HG02840 (cell line): ENCODE measurements around the gene SNTA1.
"Not testable (repeated sequence)": the region's sequence is repeated elsewhere in the genome, so short reads cannot be mapped to it uniquely, and the experiment has no call there.

Source experiments
- ATAC-seq: cut with Tn5 transposase; IDR thresholded peaks from one replicate; pipeline ENCODE4 v1.9.1; 2021; ENCODE audit warnings: mild to moderate bottlenecking, moderate library complexity, moderate number of reproducible peaks; ENCODE audit not compliant: unreplicated experiment, low FRiP score

SNTA1 gene

DNA sequence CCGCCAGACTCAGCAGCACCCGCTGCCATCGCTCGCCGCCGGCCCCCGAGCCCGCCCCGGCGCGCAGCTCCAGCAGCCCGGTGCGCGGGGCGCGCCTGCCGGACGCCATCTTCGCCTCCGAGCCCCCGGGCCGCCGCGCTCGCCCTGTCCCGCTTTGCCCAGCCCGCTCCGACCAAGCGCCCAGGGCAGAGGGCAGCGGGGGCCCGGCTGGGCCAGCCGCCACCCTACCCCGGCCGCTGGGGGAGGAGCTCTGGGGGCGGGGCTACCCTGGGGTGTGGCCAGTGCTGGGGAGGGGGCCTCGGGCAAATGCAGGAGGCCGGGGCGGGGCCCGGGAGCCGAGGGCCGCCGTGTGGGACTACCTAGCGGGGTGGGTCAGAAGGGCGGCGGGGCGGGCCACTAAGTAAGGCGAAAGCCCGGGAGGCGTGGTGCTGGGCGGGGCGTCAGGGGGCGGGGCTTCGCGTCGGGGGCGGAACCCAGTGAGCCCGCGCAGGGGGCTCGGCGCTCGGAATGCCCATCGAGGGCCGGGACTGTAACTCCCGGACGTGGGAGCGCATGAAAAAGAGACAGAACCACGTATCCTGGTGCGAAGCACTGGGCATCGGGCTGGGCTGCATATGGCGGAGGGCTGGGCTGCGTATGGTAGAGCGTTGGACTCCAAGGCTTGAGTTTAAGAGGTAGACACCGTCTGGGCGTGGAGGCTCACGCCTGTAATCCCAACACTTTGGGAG is at the start of gene SNTA1:
Gene SNTA1, minus strand, starts transcription at position 252 of the 728 bp plus-strand sequence. Its CDS starts 143 bp downstream, at position 109.
- peak; percentile 57 for ATAC-seq

DNA sequence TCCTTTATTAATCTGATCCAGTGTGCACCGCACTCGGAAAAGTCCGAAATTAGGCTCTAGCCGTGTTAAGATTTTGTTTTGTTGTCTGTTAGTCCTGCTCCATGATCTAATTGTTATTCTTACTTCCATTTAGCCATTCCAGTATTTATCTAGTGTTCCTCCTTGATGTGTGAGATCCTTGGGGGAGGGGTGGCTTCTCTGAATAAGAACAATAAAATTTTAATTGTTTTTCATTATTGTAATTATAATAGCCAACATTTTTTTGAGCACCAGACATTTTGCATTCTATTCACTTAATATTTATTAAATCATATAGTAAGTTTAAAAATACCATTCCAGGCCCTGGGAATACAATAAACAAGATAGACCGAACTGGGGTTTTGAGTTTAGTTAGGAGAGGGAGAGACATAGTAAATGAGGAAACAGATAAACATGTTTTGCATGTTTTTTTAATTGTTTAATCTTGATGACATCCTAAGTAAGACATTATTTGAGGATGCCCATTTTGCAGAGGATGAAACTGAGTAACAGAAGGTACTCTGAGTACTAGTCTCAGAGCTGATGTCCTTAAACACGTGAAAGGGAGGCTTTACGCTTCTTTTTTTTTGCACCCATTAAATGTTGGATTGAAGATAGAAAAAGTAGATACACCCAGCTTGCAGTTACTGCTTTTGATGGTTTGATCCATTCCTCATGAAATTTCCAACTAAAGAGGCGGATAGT is 47.5 kb upstream of the SNTA1 start:
- ATAC-seq: no peak

DNA sequence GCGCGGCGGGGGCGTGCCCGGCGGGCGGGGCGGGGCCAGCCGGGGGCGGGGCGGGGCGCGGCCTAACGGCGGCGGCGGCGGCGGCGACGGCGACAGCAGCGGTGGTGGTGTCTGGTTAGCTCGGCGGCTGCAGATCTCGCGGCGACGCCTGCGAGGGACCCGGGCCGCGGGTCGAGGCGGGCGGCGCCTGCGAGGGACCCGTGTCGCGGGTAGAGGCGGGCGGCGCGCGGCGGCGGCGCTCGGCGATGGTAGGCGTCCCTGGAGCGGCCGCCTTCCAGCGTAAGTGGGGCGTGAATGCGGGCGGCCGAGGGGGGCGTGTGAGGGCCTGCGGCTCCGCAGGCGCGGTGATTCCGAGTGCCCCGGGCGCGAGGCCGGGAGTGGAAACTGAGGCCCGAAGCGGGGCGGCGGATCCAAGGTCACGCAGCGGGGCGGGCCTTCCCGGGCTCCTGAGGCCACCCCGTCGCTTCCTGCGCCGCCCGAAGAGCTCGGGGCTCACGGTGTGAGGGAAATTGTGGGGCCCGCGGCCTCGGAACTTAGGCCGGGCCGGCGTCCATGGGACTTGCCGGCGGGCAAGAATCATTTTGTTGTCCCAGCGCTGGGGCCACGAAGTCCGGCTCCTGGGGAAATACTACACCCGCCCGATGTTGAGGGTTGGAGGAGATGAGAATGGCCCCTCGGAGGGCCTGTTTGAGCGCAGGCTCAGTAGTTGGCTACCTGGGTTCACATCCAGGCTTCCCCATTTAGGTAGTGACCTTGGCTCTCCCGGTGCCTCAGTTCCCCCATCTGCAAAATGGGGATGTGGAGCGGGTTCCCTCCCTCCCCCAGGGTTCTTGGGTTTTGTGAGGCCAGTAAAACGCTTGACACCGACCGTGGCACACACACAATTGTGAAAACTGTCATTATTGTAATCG is 46.7 kb upstream of the SNTA1 start, which contains the start of gene CBFA2T2:
Gene CBFA2T2, plus strand, starts transcription at position 74 of the 911 bp plus-strand sequence. Its CDS starts 172 bp downstream, at position 246.
- ATAC-seq: peak; percentile 43

DNA sequence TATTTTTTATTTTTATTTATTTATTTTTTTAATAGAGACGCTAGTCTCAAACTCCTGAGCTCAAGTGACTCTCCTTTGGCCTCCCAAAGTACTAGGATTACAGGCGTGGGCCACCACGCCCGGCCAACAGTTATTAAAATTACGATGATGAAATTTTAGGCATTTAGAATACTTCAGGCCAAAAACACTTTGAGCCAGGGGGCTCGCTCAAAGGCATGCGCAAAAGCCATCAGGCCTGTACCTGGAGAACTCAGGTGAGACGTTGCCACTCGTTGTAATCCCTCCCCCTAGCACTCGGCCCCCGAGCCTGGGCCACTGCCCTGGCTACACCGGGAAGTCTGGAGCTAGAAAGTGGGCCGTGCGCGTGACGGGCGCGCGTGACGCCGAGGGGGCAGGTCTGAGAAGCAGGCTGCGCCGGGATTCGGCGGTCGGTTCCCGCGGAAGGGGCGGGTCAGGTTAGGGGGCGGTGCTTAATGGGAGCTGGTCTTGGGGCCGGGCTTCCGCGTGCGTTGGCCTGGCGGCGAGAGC is 46.0 kb upstream of the SNTA1 start:
- ATAC-seq: peak; percentile 94

DNA sequence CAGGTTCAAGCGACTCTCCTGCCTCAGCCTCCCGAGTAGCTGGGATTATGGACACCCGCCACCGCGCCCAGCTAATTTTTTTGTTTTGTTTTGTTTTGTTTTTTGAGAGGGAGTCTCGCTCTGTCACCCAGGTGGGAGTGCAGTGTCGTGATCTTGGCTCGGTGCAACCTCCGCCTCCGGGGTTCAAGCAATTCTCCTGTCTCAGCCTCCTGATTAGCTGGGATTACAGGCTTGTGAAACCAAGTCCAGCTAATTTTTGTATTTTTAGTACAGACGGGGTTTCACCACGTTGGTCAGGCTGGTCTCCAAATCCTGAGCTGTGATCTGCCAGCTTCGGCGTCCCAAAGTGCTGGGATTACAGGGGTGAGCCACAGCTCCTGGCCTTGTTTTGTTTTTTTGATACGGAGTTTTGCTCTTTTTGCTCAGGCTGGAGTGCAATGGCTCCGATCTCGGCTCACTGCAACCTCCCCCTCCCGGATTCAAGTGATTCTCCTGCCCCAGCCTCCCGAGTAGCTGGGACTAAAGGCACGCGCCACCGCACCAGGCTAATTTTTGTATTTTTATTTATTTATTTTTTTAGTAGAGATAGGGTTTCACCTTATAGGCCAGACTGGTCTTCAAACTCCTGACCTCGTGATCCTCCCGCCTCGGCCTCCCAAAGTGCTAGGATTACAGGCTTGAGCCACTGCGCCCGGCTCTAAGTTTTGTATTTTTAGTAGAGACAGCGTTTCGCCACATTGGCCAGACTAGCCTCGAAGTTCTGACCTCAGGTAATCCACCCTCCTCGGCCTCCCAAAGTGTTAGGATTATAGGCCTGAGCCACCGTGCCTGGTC is 45.3 kb upstream of the SNTA1 start:
- not testable (repeated sequence) for ATAC-seq

DNA sequence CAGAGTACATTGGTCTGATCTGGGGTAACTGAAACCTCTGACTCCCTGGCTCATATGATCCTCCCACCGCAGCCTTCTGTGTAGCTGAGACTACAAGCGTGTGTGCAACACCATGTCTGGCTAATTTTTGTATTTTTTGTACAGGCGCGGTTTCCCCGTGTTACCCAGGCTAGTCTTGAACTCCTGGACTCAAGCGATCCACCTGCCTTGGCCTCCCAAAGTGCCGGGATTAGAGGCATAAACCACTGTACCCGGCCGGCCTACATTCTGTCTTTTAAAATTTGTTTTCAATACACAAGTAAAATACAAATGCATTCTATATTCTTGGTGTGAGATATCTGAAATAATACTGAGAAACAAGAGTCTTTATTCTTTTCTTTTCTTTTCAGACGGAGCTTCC is 44.6 kb upstream of the SNTA1 start:
- no peak for ATAC-seq

DNA sequence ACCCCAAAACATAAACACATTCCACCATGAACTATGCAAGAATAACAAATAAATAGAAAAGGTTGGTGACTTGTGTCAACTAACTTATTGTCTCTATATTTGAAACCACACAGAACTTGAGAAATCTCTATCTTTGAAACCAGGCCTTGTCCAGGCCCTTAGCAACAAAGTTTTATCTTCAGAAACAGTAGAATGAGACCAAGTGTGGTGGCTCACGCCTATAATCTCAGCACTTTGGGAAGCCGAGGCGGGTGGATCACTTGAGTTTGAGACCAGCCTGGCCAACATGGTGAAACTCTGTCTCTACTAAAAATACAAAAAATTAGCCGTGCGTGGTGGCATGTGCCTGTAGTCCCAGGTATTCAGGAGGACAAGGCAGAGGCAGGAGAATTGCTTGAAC is 39.6 kb upstream of the SNTA1 start:
- not testable (repeated sequence) for ATAC-seq

DNA sequence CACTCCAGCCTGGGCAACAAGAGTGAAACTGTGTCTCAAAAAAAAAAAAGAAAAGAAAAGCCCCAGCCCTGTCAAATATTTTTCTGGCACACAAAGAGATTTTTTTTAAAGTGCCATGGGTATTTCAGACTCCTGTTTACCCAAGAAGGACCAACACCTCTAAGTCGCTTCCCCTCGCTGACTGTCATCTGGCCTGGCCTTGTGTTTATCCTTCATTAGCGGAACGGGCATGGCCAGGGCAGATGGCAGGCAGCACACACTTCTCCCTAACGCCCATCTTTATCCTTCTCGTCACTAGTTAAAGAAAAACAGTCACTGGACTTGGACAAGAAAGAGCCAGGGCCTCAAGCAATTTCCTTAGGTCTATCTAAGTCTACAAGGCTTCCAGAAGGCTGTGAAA is 39.0 kb upstream of the SNTA1 start:
- ATAC-seq: no peak

DNA sequence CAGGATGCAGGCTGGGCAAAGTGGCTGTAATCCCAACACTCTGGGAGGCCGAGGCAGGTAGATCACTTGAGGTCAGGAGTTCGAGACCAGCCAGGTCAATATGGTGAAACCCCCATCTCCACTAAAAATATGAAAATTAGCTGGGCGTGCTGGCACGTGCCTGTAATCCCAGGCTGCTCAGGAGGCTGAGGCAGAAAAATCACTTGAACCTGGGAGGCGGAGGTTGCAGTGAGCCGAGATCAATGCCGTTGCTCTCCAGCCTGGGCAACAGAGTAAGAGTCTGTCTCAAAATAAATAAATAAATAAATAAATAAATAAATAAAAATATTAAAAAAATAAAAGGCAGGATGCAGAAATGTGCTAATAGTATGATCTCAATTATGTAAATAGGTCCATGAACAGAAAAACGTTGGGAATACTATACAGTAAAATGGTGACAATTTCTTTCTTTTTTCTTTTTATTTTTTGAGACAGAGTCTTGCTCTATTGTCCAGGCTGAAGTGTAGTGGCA is 37.9 kb upstream of the SNTA1 start:
- no peak for ATAC-seq

DNA sequence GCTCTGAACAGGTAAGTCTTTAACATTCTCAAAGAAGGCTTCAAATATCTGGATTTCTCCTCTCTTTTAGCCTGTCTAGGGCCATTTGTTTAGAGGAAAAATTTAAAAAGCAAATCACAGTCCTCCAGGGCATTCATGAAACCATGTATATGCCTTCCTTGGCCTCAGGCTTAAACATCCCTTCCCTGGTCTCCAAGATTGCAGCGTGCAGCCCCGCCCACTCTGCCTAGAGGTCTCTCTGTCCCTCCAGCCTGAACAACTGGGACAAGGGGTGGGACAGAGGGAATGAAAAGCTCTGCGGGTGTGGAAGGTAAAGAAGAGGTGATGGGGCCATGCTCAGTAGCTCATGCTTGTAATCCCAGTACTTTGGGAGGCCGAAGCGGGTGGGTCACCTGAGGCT is 36.5 kb upstream of the SNTA1 start:
- no peak for ATAC-seq

DNA sequence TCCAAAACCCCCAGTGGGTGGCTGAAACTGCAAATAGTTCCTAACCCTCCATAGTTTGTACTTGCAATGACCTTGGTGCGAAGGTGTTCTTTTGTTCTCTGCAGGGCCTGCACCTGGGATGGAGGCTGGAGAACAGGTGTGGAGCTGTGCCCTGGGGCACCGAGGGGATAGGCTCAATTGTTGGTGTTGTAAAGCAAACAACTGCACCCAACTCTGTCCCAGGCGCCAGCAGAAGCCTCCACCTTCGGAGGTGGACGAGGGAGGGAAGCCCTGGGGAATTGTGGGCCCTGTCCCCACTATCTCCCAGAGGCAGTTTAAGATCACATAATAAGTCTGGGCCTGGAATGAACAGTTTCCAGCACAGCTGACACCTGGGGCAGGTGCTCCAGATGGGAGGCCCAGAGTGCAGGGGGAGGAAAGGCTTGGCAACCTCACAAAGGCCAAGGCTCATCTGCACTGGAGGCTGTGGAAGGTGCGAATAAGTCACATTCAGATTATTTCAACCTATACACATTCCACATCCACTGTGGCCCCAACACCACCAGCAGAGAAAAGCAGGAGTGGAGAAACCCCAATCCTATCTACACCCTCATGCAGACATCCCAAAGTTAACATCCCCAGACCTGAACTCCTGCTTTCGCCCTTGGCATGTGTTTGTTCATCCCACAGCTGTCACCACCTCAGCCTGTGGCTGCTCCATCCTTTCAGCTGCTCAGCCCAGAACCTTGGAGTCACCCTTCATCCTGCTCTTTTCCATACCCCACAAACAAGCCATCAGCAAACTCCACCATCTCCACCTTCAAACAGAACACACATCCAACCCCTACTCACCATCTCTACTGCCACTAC is 34.0 kb upstream of the SNTA1 start:
- no peak for ATAC-seq

DNA sequence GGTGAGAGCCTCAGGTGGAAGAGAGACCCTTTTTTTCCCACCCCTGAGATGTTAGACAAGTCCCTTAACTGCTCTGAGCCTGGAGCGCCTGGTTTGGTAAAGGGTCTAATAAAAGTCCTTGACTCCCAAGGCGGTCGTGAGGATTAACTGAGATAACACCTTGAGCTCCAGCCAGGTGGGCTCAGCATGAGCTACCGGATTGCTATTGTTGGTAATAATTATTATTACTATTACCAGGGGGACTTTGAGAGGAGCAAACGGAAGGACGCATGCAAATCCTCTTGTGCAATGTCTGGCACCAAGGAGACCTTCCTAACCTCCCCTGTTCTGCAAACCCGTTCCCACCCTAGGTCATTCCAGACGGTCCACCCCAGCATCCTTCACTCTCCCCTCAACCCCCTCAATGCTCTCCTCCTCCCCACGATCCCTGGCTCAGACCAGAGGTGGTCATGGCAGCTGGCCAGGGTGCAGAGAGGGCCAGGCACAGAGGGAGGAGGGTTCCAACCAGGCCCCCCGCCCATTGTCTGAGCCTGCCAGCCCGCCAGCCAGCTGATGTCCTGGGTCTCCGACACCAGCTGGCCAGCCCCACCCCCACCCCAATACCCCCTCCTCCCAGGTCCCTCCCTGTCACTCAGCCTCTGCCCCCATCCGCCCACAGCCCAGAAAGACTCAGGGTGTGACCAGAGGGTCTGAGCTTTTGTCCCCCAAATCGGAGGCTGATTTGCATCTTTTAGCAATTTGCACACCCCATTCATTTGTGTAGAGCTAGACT is 32.0 kb upstream of the SNTA1 start:
- ATAC-seq: no peak

DNA sequence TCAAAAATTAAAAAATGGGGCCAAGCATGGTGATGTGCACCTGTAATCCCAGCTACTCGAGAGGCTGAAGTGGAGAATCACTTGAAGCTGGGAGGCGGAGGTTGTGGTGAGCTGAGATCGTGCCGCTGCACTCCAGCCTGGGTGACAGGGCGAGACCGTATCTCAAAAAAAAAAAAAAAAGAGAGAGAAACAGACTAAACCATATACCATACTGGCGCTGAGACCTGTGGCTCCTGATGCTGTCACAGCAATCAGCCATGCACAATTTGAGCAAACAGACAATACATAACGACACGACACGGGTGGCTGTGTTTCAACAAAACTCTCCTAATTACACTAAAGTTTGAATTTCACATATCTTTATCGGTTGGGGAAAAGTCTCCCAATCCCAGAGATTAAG is 31.4 kb upstream of the SNTA1 start:
- no peak for ATAC-seq

DNA sequence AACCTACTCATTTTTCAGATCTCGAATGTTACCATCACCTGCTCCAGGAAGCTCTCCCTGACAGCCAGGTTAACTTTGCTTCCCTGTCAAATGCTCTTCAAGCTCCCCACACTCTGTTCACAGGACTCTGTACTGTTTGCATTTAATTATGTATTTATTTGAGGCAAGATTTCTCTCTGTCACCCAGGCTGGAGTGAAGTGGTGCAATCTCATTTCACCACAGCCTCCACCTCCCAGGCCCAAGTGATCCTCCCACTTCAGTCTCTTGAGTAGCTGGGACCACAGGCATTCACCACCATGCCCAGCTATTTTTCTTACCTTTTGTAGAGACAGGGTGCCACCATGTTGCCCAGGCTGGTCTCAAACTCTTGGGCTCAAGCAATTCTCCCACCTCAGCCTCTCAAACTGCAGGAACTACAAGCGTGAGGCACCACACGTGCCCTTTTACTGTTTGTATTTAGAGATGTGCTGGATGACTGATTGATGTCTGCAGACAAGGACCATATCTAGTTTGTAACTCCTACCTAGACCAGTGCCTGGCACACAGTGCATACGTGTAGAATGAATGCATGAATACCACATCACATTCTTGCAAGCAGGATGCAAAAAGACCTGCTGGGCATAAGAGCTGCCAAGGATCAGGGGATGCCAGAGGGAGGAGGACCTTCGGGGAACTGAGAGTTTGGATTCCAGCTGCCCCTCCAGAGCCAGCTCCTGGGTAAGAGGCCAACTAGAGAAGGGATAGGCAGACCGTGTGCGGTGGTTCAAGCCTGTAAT is 30.7 kb upstream of the SNTA1 start:
- no peak for ATAC-seq

DNA sequence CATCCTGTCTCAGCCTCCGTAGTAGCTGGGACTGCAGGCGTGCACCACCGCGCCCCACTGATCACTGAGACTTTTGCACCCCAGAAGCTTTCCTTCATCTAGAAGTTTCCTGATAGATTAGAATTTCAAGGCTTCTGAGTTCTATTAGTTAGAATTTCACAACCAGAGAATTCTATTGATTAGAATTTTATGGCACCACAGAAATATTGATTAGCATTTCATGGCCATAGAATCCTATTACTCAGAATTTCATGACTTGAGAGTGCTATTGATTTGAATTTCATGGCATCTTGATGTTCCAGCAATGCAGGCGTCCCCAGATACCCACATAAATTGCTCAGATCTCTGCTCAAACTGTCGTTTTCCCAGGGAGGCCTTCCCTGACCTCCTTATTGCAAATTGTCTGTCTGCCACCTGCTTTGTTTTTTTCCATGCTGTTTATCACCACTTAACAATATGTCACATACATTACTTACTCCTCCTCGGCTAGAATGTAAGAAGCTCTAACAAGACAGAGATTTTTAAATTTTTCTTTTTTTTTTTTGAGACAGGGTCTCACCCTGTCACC is 29.4 kb upstream of the SNTA1 start:
- no peak for ATAC-seq

DNA sequence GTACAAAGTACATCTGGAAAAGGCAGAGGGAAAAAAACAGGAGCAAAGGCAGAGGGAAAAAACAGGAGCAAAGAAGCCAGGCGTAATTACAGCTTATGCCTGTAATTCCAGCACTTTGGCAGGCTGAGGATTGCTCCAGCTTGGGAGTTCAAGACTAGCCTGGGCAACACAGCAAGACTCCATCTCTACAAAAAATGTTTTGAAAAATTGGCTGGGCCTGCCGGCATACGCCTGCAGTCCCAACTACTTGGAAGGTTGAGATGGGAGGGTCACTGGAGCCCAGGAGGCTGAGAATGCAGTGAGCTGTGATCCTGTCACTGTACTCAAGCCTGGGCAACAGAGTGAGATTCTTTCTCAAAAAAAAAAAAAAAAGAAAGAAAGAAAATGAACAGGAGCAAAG is 27.3 kb upstream of the SNTA1 start:
- no peak for ATAC-seq

DNA sequence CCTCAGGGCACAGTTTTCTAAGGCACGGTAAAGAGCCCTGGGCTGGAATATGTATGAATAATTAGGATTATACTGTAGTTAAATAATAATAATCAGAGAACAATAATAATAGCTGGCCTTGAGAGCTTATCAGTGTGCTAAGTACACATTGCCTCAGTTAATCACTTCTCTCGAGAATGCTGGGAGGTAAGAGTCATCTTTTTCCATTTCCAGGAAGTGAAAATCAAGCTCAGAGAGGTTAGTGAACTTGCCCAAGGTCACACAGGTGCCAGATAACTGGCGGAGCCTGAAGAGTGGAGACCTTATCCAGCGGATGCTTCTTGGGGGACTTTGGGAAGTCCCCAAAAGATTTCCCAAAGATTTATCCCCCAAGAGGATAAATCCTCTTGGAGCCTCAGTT is 26.9 kb upstream of the SNTA1 start:
- no peak for ATAC-seq
